Esophagus muscularis mucosa (tissue), 4 donors: ENCODE measurements around the gene MAN1C1.

Experiments used
- EP300 ChIP-seq: sonication (generic); formaldehyde crosslinking; IDR thresholded peaks from one replicate; pipeline ENCODE4 v1.6.1; 2017; ENCODE audit warnings: antibody characterized with exemption
- POLR2A ChIP-seq: fragments of 450-650 bp; IDR thresholded peaks from one replicate; pipeline ENCODE4 v1.6.1; 2017; ENCODE audit warnings: antibody characterized with exemption, moderate library complexity, mild to moderate bottlenecking, low read depth
- POLR2AphosphoS5 ChIP-seq, 2 donors: sonication (generic); formaldehyde crosslinking; IDR thresholded peaks; one replicate each; pipeline ENCODE4 v1.6.1; 2017; ENCODE audit warnings: antibody characterized with exemption in 2 of 2
- TF ChIP-seq, protein P1 (sequence below), 3 experiments: fragments of 200-600 bp in 2 of 3; fragments of 450-650 bp in 1 of 3; sonication (generic) in 2 of 3; IDR thresholded peaks; one replicate each; pipeline ENCODE4 v1.5.1; 2017 to 2019; ENCODE audit warnings: antibody characterized with exemption in 3 of 3, mild to moderate bottlenecking in 2 of 3, moderate library complexity in 1 of 3

DNA sequence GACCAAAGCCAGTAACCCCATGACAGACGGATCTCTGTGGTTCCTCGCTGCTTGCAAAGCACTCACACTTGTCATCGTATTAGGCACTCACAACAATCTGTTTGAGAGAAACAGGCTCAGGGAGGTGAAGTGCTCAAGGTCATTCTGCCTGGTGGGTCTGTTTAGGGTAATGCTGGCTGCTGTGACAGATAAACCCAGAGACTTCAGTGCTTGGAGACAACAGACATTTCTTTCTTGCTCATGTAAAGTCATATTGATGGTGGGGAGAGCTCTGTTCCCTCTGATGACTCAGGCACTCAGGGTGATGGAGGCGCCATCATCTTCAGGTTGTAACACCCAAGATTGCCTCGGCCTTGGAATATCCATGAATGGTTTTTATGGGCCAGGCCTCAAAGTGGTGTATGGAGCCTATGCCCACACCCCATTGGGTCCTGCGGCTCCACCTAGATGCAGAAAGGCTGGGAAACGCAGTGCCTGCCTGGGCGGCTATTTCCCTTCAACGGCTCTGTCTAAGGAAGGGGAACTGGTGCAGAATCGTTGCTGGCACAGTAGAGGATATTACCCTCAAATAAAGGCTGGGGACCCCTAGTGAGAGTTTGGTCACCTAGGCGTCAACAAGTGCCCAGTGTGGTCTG, 111.8 kb downstream of the MAN1C1 start:
- TF ChIP-seq POLR2AphosphoS5 (IDR thresholded peaks at IDR 0.05): no peak
- TF ChIP-seq, protein P1, sequence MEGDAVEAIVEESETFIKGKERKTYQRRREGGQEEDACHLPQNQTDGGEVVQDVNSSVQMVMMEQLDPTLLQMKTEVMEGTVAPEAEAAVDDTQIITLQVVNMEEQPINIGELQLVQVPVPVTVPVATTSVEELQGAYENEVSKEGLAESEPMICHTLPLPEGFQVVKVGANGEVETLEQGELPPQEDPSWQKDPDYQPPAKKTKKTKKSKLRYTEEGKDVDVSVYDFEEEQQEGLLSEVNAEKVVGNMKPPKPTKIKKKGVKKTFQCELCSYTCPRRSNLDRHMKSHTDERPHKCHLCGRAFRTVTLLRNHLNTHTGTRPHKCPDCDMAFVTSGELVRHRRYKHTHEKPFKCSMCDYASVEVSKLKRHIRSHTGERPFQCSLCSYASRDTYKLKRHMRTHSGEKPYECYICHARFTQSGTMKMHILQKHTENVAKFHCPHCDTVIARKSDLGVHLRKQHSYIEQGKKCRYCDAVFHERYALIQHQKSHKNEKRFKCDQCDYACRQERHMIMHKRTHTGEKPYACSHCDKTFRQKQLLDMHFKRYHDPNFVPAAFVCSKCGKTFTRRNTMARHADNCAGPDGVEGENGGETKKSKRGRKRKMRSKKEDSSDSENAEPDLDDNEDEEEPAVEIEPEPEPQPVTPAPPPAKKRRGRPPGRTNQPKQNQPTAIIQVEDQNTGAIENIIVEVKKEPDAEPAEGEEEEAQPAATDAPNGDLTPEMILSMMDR (IDR thresholded peaks at IDR 0.05): no peak
- no peak for TF ChIP-seq POLR2A
- no peak for TF ChIP-seq EP300
